ENCODE data around the gene SLC9A9. TPM values are rescaled to one million over a fixed set of nuclear protein-coding genes. Genes with fewer than 3 reads are reported as not detected.

SLC9A9 gene
- total and polyA plus RNA-seq, 4 donors, result 3.3 to 15.0 (median 6.1) TPM

GRCh38 chr3:143608966-143609365 lies 239.3 kb downstream of the SLC9A9 start (continued):
- TF ChIP-seq TAF1 (conservative IDR thresholded peaks at IDR 0.05) (no peak), SP1 (IDR thresholded peaks at IDR 0.05) (no peak), ATF3 (IDR thresholded peaks at IDR 0.05) (no peak), NR2F2 (IDR thresholded peaks at IDR 0.05) (no peak)

- Histone ChIP-seq H3K9me3 (ENCODE audit: control insufficient read depth in 4 of 4, low read length in 3 of 4) (no peaks in the 10 kb centered on the region), H3K36me3 (ENCODE audit: control insufficient read depth in 4 of 4, insufficient read depth in 3 of 4, low read depth in 1 of 4, low read length in 3 of 4) (no peaks in the 10 kb centered on the region), H3K9ac (ENCODE audit: low read depth in 1 of 2, low read length in 2 of 2) (no peak overlapping the region), H3K27me3 (ENCODE audit: control insufficient read depth in 4 of 4, insufficient read depth in 4 of 4, low read length in 3 of 4) (no peaks in the 10 kb centered on the region), H3K4me1 (ENCODE audit: control insufficient read depth in 4 of 4, insufficient read depth in 4 of 4, low read length in 3 of 4) (no peaks in the 10 kb centered on the region), H3K4me3 (ENCODE audit: low read depth in 1 of 3, low read length in 3 of 3) (no peak overlapping the region), H3K27ac (ENCODE audit: low read depth in 1 of 2, low read length in 2 of 2) (no peak overlapping the region)
- WGBS, result 79% methylated on average over 3 of the region's 3 CpGs
- DNase-seq (ENCODE audit: low spot score), result no peak
- TF ChIP-seq RAD21 (IDR thresholded peaks at IDR 0.05) (no peak), ATF3 (IDR thresholded peaks at IDR 0.05) (no peak), RXRA (IDR thresholded peaks at IDR 0.05) (no peak), HNF4G (IDR thresholded peaks at IDR 0.05) (no peak)
- TF ChIP-seq, protein P1, sequence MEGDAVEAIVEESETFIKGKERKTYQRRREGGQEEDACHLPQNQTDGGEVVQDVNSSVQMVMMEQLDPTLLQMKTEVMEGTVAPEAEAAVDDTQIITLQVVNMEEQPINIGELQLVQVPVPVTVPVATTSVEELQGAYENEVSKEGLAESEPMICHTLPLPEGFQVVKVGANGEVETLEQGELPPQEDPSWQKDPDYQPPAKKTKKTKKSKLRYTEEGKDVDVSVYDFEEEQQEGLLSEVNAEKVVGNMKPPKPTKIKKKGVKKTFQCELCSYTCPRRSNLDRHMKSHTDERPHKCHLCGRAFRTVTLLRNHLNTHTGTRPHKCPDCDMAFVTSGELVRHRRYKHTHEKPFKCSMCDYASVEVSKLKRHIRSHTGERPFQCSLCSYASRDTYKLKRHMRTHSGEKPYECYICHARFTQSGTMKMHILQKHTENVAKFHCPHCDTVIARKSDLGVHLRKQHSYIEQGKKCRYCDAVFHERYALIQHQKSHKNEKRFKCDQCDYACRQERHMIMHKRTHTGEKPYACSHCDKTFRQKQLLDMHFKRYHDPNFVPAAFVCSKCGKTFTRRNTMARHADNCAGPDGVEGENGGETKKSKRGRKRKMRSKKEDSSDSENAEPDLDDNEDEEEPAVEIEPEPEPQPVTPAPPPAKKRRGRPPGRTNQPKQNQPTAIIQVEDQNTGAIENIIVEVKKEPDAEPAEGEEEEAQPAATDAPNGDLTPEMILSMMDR (IDR thresholded peaks at IDR 0.05; ENCODE audit: low read depth, low read length, missing input control), result no peak
Observed at GRCh38 chr3:143605233-143605950, 242.9 kb downstream of the SLC9A9 start.

GRCh38 chr3:143604402-143605185 lies 243.7 kb downstream of the SLC9A9 start:
- Histone ChIP-seq H3K9me3 (ENCODE audit: control insufficient read depth in 4 of 4, low read length in 3 of 4) (no peaks in the 10 kb centered on the region), H3K4me1 (ENCODE audit: control insufficient read depth in 4 of 4, insufficient read depth in 4 of 4, low read length in 3 of 4) (no peaks in the 10 kb centered on the region), H3K27me3 (ENCODE audit: control insufficient read depth in 4 of 4, insufficient read depth in 4 of 4, low read length in 3 of 4) (no peaks in the 10 kb centered on the region), H3K9ac (ENCODE audit: low read depth in 1 of 2, low read length in 2 of 2) (no peak overlapping the region), H3K36me3 (ENCODE audit: control insufficient read depth in 4 of 4, insufficient read depth in 3 of 4, low read depth in 1 of 4, low read length in 3 of 4) (no peaks in the 10 kb centered on the region), H3K27ac (ENCODE audit: low read depth in 1 of 2, low read length in 2 of 2) (no peak overlapping the region), H3K4me3 (ENCODE audit: low read depth in 1 of 3, low read length in 3 of 3) (no peak overlapping the region)
- WGBS, result 88% methylated on average over 5 of the region's 5 CpGs
- no peak for TF ChIP-seq HNF4A (conservative IDR thresholded peaks at IDR 0.05)
- TF ChIP-seq RXRA (IDR thresholded peaks at IDR 0.05), result no peak
- TF ChIP-seq HNF4G (IDR thresholded peaks at IDR 0.05), result no peak
- TF ChIP-seq MAX (IDR thresholded peaks at IDR 0.05), result no peak
- TF ChIP-seq GABPA (IDR thresholded peaks at IDR 0.05 in 1 of 2, conservative IDR thresholded peaks at IDR 0.05 in 1 of 2), result no peak
- no peak for TF ChIP-seq TAF1 (conservative IDR thresholded peaks at IDR 0.05)
- no peak for TF ChIP-seq ATF3 (IDR thresholded peaks at IDR 0.05)
- TF ChIP-seq FOXA1 (IDR thresholded peaks at IDR 0.05), result no peak
- TF ChIP-seq, protein P2, sequence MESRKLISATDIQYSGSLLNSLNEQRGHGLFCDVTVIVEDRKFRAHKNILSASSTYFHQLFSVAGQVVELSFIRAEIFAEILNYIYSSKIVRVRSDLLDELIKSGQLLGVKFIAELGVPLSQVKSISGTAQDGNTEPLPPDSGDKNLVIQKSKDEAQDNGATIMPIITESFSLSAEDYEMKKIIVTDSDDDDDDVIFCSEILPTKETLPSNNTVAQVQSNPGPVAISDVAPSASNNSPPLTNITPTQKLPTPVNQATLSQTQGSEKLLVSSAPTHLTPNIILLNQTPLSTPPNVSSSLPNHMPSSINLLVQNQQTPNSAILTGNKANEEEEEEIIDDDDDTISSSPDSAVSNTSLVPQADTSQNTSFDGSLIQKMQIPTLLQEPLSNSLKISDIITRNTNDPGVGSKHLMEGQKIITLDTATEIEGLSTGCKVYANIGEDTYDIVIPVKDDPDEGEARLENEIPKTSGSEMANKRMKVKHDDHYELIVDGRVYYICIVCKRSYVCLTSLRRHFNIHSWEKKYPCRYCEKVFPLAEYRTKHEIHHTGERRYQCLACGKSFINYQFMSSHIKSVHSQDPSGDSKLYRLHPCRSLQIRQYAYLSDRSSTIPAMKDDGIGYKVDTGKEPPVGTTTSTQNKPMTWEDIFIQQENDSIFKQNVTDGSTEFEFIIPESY (IDR thresholded peaks at IDR 0.05), result no peak
- no peak for TF ChIP-seq JUND (IDR thresholded peaks at IDR 0.05)
- TF ChIP-seq SP1 (IDR thresholded peaks at IDR 0.05), result no peak
- no peak for TF ChIP-seq NR2F2 (IDR thresholded peaks at IDR 0.05)
- no peak for TF ChIP-seq EGR1 (IDR thresholded peaks at IDR 0.05; ENCODE audit: low read depth in 2 of 2)
- no peak for TF ChIP-seq RAD21 (IDR thresholded peaks at IDR 0.05)
- DNase-seq (ENCODE audit: low spot score), result no peak
